NCI-H2081 (cell line): ENCODE measurements around the gene ZKSCAN4.
A peak's percentile ranks its signal among the peaks of the same experiment; 100 is the strongest.

Source experiments
- DNase-seq, 2 experiments: peaks; one replicate each; lab custom pipeline; 2025; lab: John Stamatoyannopoulos, UW

Gene ZKSCAN4

GRCh38 chr6:28208111-28208659, 43.9 kb downstream of the ZKSCAN4 start:
- DNase-seq: peak in 1 of 2 experiments; percentile 1

DNA sequence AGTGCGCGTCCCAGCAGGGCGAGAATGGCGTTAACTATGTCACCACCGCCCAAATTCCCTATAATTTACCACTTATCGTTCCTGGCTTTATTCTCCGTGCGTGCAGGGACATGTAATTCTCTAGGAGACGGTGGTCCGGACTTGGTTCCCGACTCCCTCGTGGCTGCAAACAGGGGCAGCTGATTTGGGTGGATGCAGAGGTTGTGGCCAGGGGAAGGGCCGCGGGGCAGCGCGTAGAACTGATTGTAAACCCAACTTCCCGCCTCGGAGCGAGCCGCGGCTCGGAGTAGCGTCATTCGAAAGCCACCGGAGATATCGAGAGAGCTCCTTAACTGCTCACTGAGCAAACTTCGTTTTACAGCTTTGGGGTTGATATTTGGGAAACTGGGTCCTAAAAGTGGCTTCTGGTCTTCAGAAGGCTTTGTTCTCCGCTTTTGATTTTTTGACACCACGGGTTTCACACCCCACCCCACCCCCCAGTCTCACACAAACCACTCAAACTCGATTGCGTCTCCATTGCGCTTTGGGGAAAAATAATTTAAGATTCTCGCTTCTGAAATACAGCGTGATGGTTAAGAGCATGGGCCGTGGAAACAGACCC, 44.5 kb downstream of the ZKSCAN4 start:
- no peak for DNase-seq

DNA sequence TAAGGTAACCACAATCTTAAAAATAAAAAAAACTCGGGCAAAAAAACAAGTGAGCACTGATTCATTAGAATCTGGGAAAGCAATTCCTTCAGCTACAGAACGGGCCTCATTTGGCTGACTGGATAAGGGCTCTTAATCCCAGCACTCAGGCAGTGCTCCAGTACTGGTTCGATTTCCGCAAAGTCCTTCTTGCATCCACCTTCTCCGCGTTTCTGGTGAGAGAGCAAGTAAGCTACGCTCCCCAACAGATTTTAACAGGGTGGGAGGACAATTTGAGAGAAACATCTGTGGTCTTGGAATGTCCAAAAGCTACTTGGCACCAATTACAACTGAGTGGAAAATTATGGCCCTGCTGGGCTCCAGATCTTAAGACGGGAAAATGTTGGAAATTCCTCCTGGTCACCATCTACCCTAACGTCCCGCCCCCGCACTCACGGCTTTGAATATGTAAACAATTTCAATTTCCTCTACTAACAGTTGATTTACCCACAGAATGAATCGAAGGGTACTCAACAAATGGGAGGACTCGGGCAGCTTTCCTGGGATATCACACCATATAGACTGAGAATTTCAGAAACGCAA, 45.0 kb downstream of the ZKSCAN4 start:
- no peak for DNase-seq

GRCh38 chr6:28206527-28206926, 45.5 kb downstream of the ZKSCAN4 start:
- DNase-seq: no peak

- no peak for DNase-seq
Measured at GRCh38 chr6:28205879-28206278, 46.2 kb downstream of the ZKSCAN4 start.

DNA sequence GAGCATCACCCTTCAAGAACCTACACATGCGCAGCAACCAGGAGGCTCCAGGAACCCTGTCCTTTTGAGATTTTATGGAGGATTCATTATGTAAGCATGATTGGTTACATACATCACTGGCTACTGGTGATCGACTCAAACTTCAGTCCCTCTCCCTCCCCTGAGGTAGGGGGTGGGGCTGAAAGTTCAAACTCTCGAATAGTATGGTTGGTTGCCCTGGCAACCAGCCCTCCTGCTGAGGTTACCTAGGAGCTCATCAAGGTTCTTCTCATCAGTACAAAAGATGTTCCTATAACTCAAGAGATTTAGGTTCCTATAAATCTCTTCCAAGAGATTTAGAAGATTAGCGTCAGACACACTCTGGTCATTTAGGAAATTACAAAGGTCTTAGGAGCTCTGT, 48.9 kb downstream of the ZKSCAN4 start:
- no peak for DNase-seq

GRCh38 chr6:28200020-28200419, 52.0 kb downstream of the ZKSCAN4 start:
- no peak for DNase-seq
